Left kidney (tissue), 2 donors: ENCODE results near the gene KAZALD1. TPM values are rescaled to one million over a fixed set of nuclear protein-coding genes. Genes with fewer than 3 reads are reported as not detected.

Experiments
- DNase-seq: peaks from one replicate; pipeline ENCODE4 v3.0.0-alpha.2; 2013
- polyA plus RNA-seq: library from polyadenylated mRNA; unstranded; fragments of 120-200 nt; gene quantifications from one replicate; pipeline ENCODE4 v1.2.1, GENCODE V29; 2013; ENCODE audit not compliant: insufficient read length

Gene KAZALD1
- polyA plus RNA-seq, 1 donor = 8.2 TPM

- peak; percentile 32 for DNase-seq
These were observed 4.5 kb downstream of the KAZALD1 start for GRCh38 chr10:101066146-101066895.

GRCh38 chr10:101066896-101067355, 5.1 kb downstream of the KAZALD1 start:
- DNase-seq = peak; percentile 21

GRCh38 chr10:101067356-101068083, 5.7 kb downstream of the KAZALD1 start:
- DNase-seq = peak; percentile 84

- no peak for DNase-seq
These were observed 7.7 kb downstream of the KAZALD1 start for GRCh38 chr10:101069441-101069840.

GRCh38 chr10:101070098-101070497, 8.3 kb downstream of the KAZALD1 start:
- no peak for DNase-seq

GRCh38 chr10:101071267-101071884, 9.6 kb downstream of the KAZALD1 start:
- no peak for DNase-seq

- DNase-seq = no peak
These were observed 10.2 kb downstream of the KAZALD1 start for GRCh38 chr10:101071885-101072433.

GRCh38 chr10:101072923-101073322, 11.1 kb downstream of the KAZALD1 start:
- DNase-seq = no peak

- DNase-seq = no peak
These were observed 11.8 kb downstream of the KAZALD1 start for GRCh38 chr10:101073631-101074030.

GRCh38 chr10:101075775-101076174, 14.0 kb downstream of the KAZALD1 start:
- no peak for DNase-seq

GRCh38 chr10:101076630-101077029, 14.8 kb downstream of the KAZALD1 start:
- DNase-seq = no peak

GRCh38 chr10:101079874-101080273, 18.1 kb downstream of the KAZALD1 start:
- DNase-seq = no peak

GRCh38 chr10:101080933-101081931, 19.4 kb downstream of the KAZALD1 start:
- DNase-seq = peak; percentile 53

GRCh38 chr10:101085846-101086245, 24.1 kb downstream of the KAZALD1 start:
- no peak for DNase-seq

- DNase-seq = no peak
These were observed 25.6 kb downstream of the KAZALD1 start for GRCh38 chr10:101087376-101087775.

GRCh38 chr10:101087965-101088364, 26.2 kb downstream of the KAZALD1 start:
- no peak for DNase-seq

GRCh38 chr10:101089520-101090299, 27.9 kb downstream of the KAZALD1 start:
- no peak for DNase-seq

- no peak for DNase-seq
These were observed 28.8 kb downstream of the KAZALD1 start for GRCh38 chr10:101090597-101090996.

- DNase-seq = no peak
These were observed 29.9 kb downstream of the KAZALD1 start for GRCh38 chr10:101091546-101092290.

- no peak for DNase-seq
These were observed 31.1 kb downstream of the KAZALD1 start for GRCh38 chr10:101092881-101093354.
